Esophagus squamous epithelium (tissue), 4 donors: Measurements from ENCODE around the gene ZNHIT1.

Source experiments
- POLR2A ChIP-seq, 4 donors: fragments of 450-650 bp; IDR thresholded peaks; one replicate each; pipeline ENCODE4 v1.6.1; 2017; ENCODE audit warnings: antibody characterized with exemption in 4 of 4, mild to moderate bottlenecking in 4 of 4, moderate library complexity in 3 of 4
- TF ChIP-seq, protein P1 (sequence below), 6 experiments: fragments of 450-650 bp in 4 of 6; fragments of 200-600 bp in 2 of 6; sonication (generic) in 2 of 6; IDR thresholded peaks; one replicate each; pipeline ENCODE4 v1.5.1; 2016 to 2019; ENCODE audit warnings: antibody characterized with exemption in 6 of 6, mild to moderate bottlenecking in 4 of 6, moderate library complexity in 4 of 6

DNA sequence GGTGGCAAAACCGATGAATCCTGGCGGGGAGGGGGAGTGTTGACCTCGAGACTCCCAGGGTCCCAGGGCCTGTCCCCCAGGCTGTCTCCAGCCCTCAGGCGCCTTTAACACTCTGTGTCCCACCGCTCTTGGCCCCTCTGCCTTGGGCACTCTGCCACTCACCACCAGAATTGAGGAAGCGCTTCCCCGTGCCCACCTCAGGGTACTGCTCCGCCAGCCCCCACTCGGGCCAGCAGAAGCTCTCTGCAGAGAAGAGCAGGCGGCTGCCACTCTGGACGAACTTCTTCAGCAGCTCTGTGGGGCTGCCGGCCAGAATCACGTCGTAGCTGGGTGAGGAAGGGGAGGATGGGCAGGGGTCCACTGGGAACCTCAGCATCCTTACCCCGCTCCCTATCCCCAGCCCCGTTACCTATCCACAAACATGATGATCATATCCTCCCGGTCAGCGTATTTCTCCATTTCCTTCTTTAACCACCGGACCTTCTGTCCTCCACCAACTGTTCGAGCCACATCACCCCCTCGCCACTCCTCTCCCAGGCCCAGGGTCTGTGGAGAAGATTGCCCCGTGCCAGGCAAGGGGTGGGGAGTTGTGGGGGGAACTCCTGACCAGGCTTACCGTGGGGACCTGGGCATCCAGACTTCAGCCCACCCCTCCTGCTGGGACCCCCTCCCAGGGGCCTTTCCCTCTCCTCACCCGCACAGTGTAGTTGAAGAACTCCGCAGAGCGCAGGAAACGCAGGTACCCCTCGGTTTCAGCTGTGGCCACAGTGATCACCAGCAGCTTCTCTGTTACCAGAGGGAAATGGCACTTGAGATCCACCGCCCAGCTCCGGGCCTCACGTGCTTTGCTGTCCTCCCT, 1.7 kb upstream of the ZNHIT1 start:
- TF ChIP-seq POLR2A (IDR thresholded peaks at IDR 0.05) = no peak
- TF ChIP-seq, protein P1, sequence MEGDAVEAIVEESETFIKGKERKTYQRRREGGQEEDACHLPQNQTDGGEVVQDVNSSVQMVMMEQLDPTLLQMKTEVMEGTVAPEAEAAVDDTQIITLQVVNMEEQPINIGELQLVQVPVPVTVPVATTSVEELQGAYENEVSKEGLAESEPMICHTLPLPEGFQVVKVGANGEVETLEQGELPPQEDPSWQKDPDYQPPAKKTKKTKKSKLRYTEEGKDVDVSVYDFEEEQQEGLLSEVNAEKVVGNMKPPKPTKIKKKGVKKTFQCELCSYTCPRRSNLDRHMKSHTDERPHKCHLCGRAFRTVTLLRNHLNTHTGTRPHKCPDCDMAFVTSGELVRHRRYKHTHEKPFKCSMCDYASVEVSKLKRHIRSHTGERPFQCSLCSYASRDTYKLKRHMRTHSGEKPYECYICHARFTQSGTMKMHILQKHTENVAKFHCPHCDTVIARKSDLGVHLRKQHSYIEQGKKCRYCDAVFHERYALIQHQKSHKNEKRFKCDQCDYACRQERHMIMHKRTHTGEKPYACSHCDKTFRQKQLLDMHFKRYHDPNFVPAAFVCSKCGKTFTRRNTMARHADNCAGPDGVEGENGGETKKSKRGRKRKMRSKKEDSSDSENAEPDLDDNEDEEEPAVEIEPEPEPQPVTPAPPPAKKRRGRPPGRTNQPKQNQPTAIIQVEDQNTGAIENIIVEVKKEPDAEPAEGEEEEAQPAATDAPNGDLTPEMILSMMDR (IDR thresholded peaks at IDR 0.05) = no peak
